WTC11 (cell line): ENCODE data around the gene ZNF77. TPM values are rescaled to one million over a fixed set of nuclear protein-coding genes. Genes with fewer than 3 reads are reported as not detected.

Experiments
- ATAC-seq: fragments of 200-7000 bp; cut with Tn5 transposase; 2 replicates; pipeline ENCODE4 v1.10.0; 2021; ENCODE audit warnings: mild to moderate bottlenecking, moderate library complexity
- CTCF ChIA-PET: fragments of 300-600 bp; sonication (Branson Sonifier 250); formaldehyde crosslinking; loops from one replicate; lab custom pipeline; 2021; ENCODE audit warnings: antibody characterized with exemption; lab: Charles Lee
- POLR2A ChIA-PET: fragments of 350-600 bp; sonication (Branson Sonifier 250); formaldehyde crosslinking; loops from one replicate; lab custom pipeline; 2021; ENCODE audit warnings: antibody characterized with exemption; lab: Charles Lee
- DNase-seq: peaks from one replicate; pipeline ENCODE4 v3.0.0; 2021; ENCODE audit warnings: low spot score
- H3K27ac Mint-ChIP-seq: 2 replicates; pipeline ENCODE4 v1.8.0; 2021; ENCODE audit warnings: mixed read lengths
- H3K27me3 Mint-ChIP-seq: 2 replicates; pipeline ENCODE4 v1.8.0; 2021; ENCODE audit warnings: low read depth, mild to moderate bottlenecking, moderate library complexity, mixed read lengths
- H3K36me3 Mint-ChIP-seq: 2 replicates; pipeline ENCODE4 v1.8.0; 2021; ENCODE audit warnings: mixed read lengths
- H3K4me1 Mint-ChIP-seq: 2 replicates; pipeline ENCODE4 v1.8.0; 2022; ENCODE audit warnings: mixed read lengths
- H3K4me3 Mint-ChIP-seq: 2 replicates; pipeline ENCODE4 v1.8.0; 2021; ENCODE audit warnings: mild to moderate bottlenecking, moderate library complexity, mixed read lengths
- H3K9me3 Mint-ChIP-seq: 2 replicates; pipeline ENCODE4 v1.8.0; 2021; ENCODE audit warnings: mixed read lengths
- AFF4 ChIP-seq: sonication (generic); formaldehyde crosslinking; IDR thresholded peaks from 2 replicates; pipeline ENCODE4 v1.8.1; 2023; ENCODE audit warnings: mild to moderate bottlenecking, missing genetic modification reagents, borderline replicate concordance
- FOXK1 ChIP-seq: sonication (generic); formaldehyde crosslinking; IDR thresholded peaks from 2 replicates; pipeline ENCODE4 v1.8.0; 2022; ENCODE audit warnings: mild to moderate bottlenecking, moderate library complexity, missing genetic modification reagents
- GABPB1 ChIP-seq: sonication (generic); formaldehyde crosslinking; IDR thresholded peaks from 2 replicates; pipeline ENCODE4 v1.8.1; 2023; ENCODE audit warnings: mild to moderate bottlenecking, missing genetic modification reagents
- GTF2I ChIP-seq: fragments of 250-450 bp; sonication (Bioruptor Pico); conservative IDR thresholded peaks from 2 replicates; pipeline ENCODE4 v1.4.0; 2021; ENCODE audit warnings: mild to moderate bottlenecking
- HMGA2 ChIP-seq: fragments of 250-450 bp; sonication (Bioruptor Pico); IDR thresholded peaks from 2 replicates; pipeline ENCODE4 v1.4.0; 2021; ENCODE audit warnings: mild to moderate bottlenecking, moderate library complexity
- KAT7 ChIP-seq: sonication (generic); formaldehyde crosslinking; IDR thresholded peaks from 2 replicates; pipeline ENCODE4 v1.8.1; 2023; ENCODE audit warnings: missing genetic modification reagents, mild to moderate bottlenecking, borderline replicate concordance
- NFATC4 ChIP-seq: fragments of 250-450 bp; sonication (Bioruptor Pico); IDR thresholded peaks from 2 replicates; pipeline ENCODE4 v1.9.0; 2021; ENCODE audit warnings: mild to moderate bottlenecking
- NFYB ChIP-seq: sonication (generic); formaldehyde crosslinking; conservative IDR thresholded peaks from 2 replicates; pipeline ENCODE4 v1.8.0; 2022; ENCODE audit warnings: low read depth, missing genetic modification reagents
- NR1H2 ChIP-seq: sonication (generic); formaldehyde crosslinking; IDR thresholded peaks from 2 replicates; pipeline ENCODE4 v1.9.0; 2021; ENCODE audit warnings: mild to moderate bottlenecking, moderate library complexity, missing genetic modification reagents
- NR2C2 ChIP-seq: sonication (generic); formaldehyde crosslinking; IDR thresholded peaks from 2 replicates; pipeline ENCODE4 v1.8.0; 2022; ENCODE audit warnings: mild to moderate bottlenecking, missing genetic modification reagents
- PREB ChIP-seq: sonication (generic); formaldehyde crosslinking; IDR thresholded peaks from 2 replicates; pipeline ENCODE4 v1.8.1; 2022; ENCODE audit warnings: mild to moderate bottlenecking, missing genetic modification reagents, moderate library complexity, borderline replicate concordance
- SP1 ChIP-seq: sonication (generic); formaldehyde crosslinking; conservative IDR thresholded peaks from 2 replicates; pipeline ENCODE4 v1.8.1; 2022; ENCODE audit warnings: missing genetic modification reagents
- TP53 ChIP-seq: sonication (generic); formaldehyde crosslinking; IDR thresholded peaks from 2 replicates; pipeline ENCODE4 v1.8.1; 2023; ENCODE audit warnings: mild to moderate bottlenecking, missing genetic modification reagents
- ZNF263 ChIP-seq: sonication (generic); formaldehyde crosslinking; IDR thresholded peaks from 2 replicates; pipeline ENCODE4 v1.8.1; 2022; ENCODE audit warnings: low read depth, mild to moderate bottlenecking, moderate library complexity, missing genetic modification reagents
- ZNF317 ChIP-seq: sonication (generic); formaldehyde crosslinking; IDR thresholded peaks from 2 replicates; pipeline ENCODE4 v1.8.1; 2023; ENCODE audit warnings: low read depth, mild to moderate bottlenecking, moderate library complexity, missing genetic modification reagents, borderline replicate concordance
- ZNF423 ChIP-seq: fragments of 250-450 bp; sonication (Bioruptor Pico); IDR thresholded peaks from 2 replicates; pipeline ENCODE4 v2.1.2; 2022; ENCODE audit warnings: mild to moderate bottlenecking, moderate library complexity
- total RNA-seq: library from RNA; stranded (reverse); gene quantifications from 3 replicates; pipeline ENCODE4 v1.2.3, GENCODE V29; 2021
- TF ChIP-seq, protein P1 (sequence below): fragments of 250-450 bp; sonication (Bioruptor Pico); IDR thresholded peaks from 2 replicates; pipeline ENCODE4 v2.1.2; 2022; ENCODE audit warnings: mild to moderate bottlenecking, moderate library complexity
- TF ChIP-seq, protein P2 (sequence below): fragments of 250-450 bp; sonication (Bioruptor Pico); IDR thresholded peaks from 2 replicates; pipeline ENCODE4 v1.8.0; 2021; ENCODE audit warnings: mild to moderate bottlenecking

ZNF77 gene
- total RNA-seq, 1 experiment from 2014 or later: 4.7 TPM

DNA sequence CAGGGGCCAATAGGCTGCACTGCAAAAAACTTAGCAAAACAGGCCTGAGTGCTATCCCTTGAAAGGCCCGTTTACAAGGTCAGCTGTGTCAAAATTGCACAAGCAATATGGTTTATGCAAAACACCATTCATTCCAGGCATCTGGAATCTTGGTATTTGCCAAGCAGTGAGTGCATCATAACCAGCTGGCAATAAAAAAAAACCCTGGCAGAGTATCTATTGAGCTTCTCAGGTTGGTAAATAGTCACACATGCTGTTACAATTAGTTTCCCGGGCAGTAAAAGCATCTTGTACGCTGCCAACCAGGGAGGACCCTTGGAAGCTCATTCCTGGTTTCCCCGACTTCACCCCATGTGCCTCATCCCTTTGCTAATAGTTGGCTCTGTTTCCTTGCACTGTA lies 21.3 kb downstream of the ZNF77 start:
- Mint-ChIP-seq H3K9me3 (no peaks in the 10 kb centered on the region), H3K27me3 (no peaks in the 10 kb centered on the region), H3K27ac (no peak overlapping the region), H3K36me3 (peaks cover 11% of the 10 kb centered on the region), H3K4me1 (peaks cover 14% of the 10 kb centered on the region), H3K4me3 (no peak overlapping the region)
- TF ChIP-seq KAT7 (CRISPR knock-in tag) (no peak), ZNF263 (no peak), NFYB (CRISPR knock-in tag) (no peak), ZNF423 (no peak)
- POLR2A ChIA-PET: no interaction called here
- CTCF ChIA-PET: interaction anchor here (0.6 to 3.7 kb wide), 9 partner anchors 20 to 352 kb away, joined by 3 to 17 read pairs (median 4); partner anchors contain the start of gene ZNF554
- no peak for DNase-seq
- no peak for ATAC-seq

GRCh38 chr19:2922987-2923386 lies 21.8 kb downstream of the ZNF77 start:
- DNase-seq: no peak
- ATAC-seq: peak; percentile 94
- CTCF ChIA-PET: interaction anchor here (0.9 to 3.7 kb wide), 7 partner anchors 28 to 353 kb away, joined by 3 to 17 read pairs (median 5); partner anchors contain the start of gene ZNF554
- 0 out of 2 replicates have a peak overlapping the region, but pooled peaks have one; percentile 37 for H3K27ac Mint-ChIP-seq
- H3K27me3 Mint-ChIP-seq: no peaks in the 10 kb centered on the region
- peaks cover 16% of the 10 kb centered on the region for H3K36me3 Mint-ChIP-seq
- peaks cover 14% of the 10 kb centered on the region for H3K4me1 Mint-ChIP-seq
- POLR2A ChIA-PET: no interaction called here
- no peak overlapping the region for H3K4me3 Mint-ChIP-seq
- peaks cover 2% of the 10 kb centered on the region for H3K9me3 Mint-ChIP-seq
- no peak for TF ChIP-seq FOXK1
- TF ChIP-seq ZNF317 (CRISPR knock-in tag): peak; percentile 88

GRCh38 chr19:2917275-2918184 lies 27.2 kb downstream of the ZNF77 start:
- peaks cover 29% of the 10 kb centered on the region for H3K9me3 Mint-ChIP-seq
- no peaks in the 10 kb centered on the region for H3K27me3 Mint-ChIP-seq
- H3K27ac Mint-ChIP-seq: no peak overlapping the region
- POLR2A ChIA-PET: no interaction called here
- peaks cover 55% of the 10 kb centered on the region for H3K36me3 Mint-ChIP-seq
- CTCF ChIA-PET: no interaction called here
- TF ChIP-seq PREB (no peak), HMGA2 (CRISPR knock-in tag) (no peak), NR2C2 (CRISPR knock-in tag) (no peak), AFF4 (CRISPR knock-in tag) (no peak)
- DNase-seq (no peak), ATAC-seq (no peak)
- no peak overlapping the region for H3K4me3 Mint-ChIP-seq
- no peaks in the 10 kb centered on the region for H3K4me1 Mint-ChIP-seq

GRCh38 chr19:2912306-2912705 lies 32.5 kb downstream of the ZNF77 start:
- ChIA-PET CTCF (no interaction called here), POLR2A (no interaction called here)
- Mint-ChIP-seq H3K4me1 (no peaks in the 10 kb centered on the region), H3K27me3 (no peaks in the 10 kb centered on the region), H3K4me3 (no peak overlapping the region), H3K36me3 (peaks cover 46% of the 10 kb centered on the region), H3K27ac (no peak overlapping the region), H3K9me3 (peaks cover 35% of the 10 kb centered on the region)
- ATAC-seq: no peak
- TF ChIP-seq ZNF423 (no peak), TP53 (CRISPR knock-in tag) (no peak), SP1 (CRISPR knock-in tag) (no peak), NR1H2 (CRISPR knock-in tag) (no peak), NFATC4 (no peak), GABPB1 (no peak), GTF2I (CRISPR knock-in tag) (no peak)
- TF ChIP-seq, protein P1, sequence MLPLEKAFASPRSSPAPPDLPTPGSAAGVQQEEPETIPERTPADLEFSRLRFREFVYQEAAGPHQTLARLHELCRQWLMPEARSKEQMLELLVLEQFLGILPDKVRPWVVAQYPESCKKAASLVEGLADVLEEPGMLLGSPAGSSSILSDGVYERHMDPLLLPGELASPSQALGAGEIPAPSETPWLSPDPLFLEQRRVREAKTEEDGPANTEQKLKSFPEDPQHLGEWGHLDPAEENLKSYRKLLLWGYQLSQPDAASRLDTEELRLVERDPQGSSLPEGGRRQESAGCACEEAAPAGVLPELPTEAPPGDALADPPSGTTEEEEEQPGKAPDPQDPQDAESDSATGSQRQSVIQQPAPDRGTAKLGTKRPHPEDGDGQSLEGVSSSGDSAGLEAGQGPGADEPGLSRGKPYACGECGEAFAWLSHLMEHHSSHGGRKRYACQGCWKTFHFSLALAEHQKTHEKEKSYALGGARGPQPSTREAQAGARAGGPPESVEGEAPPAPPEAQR: no peak
- TF ChIP-seq, protein P2, sequence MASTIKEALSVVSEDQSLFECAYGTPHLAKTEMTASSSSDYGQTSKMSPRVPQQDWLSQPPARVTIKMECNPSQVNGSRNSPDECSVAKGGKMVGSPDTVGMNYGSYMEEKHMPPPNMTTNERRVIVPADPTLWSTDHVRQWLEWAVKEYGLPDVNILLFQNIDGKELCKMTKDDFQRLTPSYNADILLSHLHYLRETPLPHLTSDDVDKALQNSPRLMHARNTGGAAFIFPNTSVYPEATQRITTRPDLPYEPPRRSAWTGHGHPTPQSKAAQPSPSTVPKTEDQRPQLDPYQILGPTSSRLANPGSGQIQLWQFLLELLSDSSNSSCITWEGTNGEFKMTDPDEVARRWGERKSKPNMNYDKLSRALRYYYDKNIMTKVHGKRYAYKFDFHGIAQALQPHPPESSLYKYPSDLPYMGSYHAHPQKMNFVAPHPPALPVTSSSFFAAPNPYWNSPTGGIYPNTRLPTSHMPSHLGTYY (CRISPR knock-in tag): no peak
- DNase-seq: no peak
